ENCODE measurements around the gene RAB31.
"Not testable (repeated sequence)": the region's sequence is repeated elsewhere in the genome, so short reads cannot be mapped to it uniquely, and the experiment has no call there.

Gene RAB31

GRCh38 chr18:9835825-9836224 lies 127.7 kb downstream of the RAB31 start:
- DNase-seq (ENCODE audit: low read depth in 2 of 3, low spot score in 1 of 3): no peak

- DNase-seq (ENCODE audit: low read depth in 2 of 3, low spot score in 1 of 3): no peak
These were observed 130.2 kb downstream of the RAB31 start for GRCh38 chr18:9838144-9838877.

GRCh38 chr18:9839211-9839610 lies 131.1 kb downstream of the RAB31 start:
- no peak for DNase-seq (ENCODE audit: low read depth in 2 of 3, low spot score in 1 of 3)

GRCh38 chr18:9839853-9840252 lies 131.8 kb downstream of the RAB31 start:
- no peak for DNase-seq (ENCODE audit: low read depth in 2 of 3, low spot score in 1 of 3)

- DNase-seq (ENCODE audit: low read depth in 2 of 3, low spot score in 1 of 3): no peak
These were observed 133.7 kb downstream of the RAB31 start for GRCh38 chr18:9841752-9842151.

GRCh38 chr18:9842448-9842847 lies 134.3 kb downstream of the RAB31 start:
- DNase-seq (ENCODE audit: low read depth in 2 of 3, low spot score in 1 of 3): no peak

- no peak for DNase-seq (ENCODE audit: low read depth in 2 of 3, low spot score in 1 of 3)
These were observed 137.2 kb downstream of the RAB31 start for GRCh38 chr18:9845256-9845655.

GRCh38 chr18:9846162-9846925 lies 138.2 kb downstream of the RAB31 start:
- no peak for DNase-seq (ENCODE audit: low read depth in 2 of 3, low spot score in 1 of 3)

GRCh38 chr18:9848170-9848879 lies 140.2 kb downstream of the RAB31 start:
- no peak for DNase-seq (ENCODE audit: low read depth in 2 of 3, low spot score in 1 of 3)

GRCh38 chr18:9849407-9850283 lies 141.5 kb downstream of the RAB31 start:
- DNase-seq (ENCODE audit: low read depth in 2 of 3, low spot score in 1 of 3): no peak

GRCh38 chr18:9850309-9850708 lies 142.2 kb downstream of the RAB31 start:
- no peak for DNase-seq (ENCODE audit: low read depth in 2 of 3, low spot score in 1 of 3)

GRCh38 chr18:9851511-9851910 lies 143.4 kb downstream of the RAB31 start:
- DNase-seq (ENCODE audit: low read depth in 2 of 3, low spot score in 1 of 3): no peak

- DNase-seq (ENCODE audit: low read depth in 2 of 3, low spot score in 1 of 3): no peak
These were observed 144.4 kb downstream of the RAB31 start for GRCh38 chr18:9852266-9853081.

GRCh38 chr18:9854801-9855676 lies 146.9 kb downstream of the RAB31 start:
- no peak for DNase-seq (ENCODE audit: low read depth in 2 of 3, low spot score in 1 of 3)

- DNase-seq (ENCODE audit: low read depth in 2 of 3, low spot score in 1 of 3): no peak
These were observed 147.6 kb downstream of the RAB31 start for GRCh38 chr18:9855681-9856080.

GRCh38 chr18:9856092-9856491 lies 148.0 kb downstream of the RAB31 start:
- no peak for DNase-seq (ENCODE audit: low read depth in 2 of 3, low spot score in 1 of 3)

- not testable (repeated sequence) for DNase-seq (ENCODE audit: low read depth in 2 of 3, low spot score in 1 of 3)
These were observed 149.4 kb downstream of the RAB31 start for GRCh38 chr18:9857479-9857998.

- DNase-seq (ENCODE audit: low read depth in 2 of 3, low spot score in 1 of 3): no peak
These were observed 150.5 kb downstream of the RAB31 start for GRCh38 chr18:9858642-9859041.

GRCh38 chr18:9859232-9859631 lies 151.1 kb downstream of the RAB31 start:
- no peak for DNase-seq (ENCODE audit: low read depth in 2 of 3, low spot score in 1 of 3)

Measured in stimulated activated CD4-positive, alpha-beta T cell treated with anti-CD3 and anti-CD28 coated beads, Interleukin-12 subunit alpha, Interleukin-12 subunit beta, amount 100 ng/mL, for 48 hours (primary cell).